NCI-H1436 treated with DMSO at 0.1 percent for 48 hours (cell line): ENCODE results near the gene MAD2L1.
"Not testable (repeated sequence)": the region's sequence is repeated elsewhere in the genome, so short reads cannot be mapped to it uniquely, and the experiment has no call there.

ENCODE experiments used
- DNase-seq: peaks from one replicate; lab custom pipeline; 2025; lab: John Stamatoyannopoulos, UW

The MAD2L1 gene

DNA sequence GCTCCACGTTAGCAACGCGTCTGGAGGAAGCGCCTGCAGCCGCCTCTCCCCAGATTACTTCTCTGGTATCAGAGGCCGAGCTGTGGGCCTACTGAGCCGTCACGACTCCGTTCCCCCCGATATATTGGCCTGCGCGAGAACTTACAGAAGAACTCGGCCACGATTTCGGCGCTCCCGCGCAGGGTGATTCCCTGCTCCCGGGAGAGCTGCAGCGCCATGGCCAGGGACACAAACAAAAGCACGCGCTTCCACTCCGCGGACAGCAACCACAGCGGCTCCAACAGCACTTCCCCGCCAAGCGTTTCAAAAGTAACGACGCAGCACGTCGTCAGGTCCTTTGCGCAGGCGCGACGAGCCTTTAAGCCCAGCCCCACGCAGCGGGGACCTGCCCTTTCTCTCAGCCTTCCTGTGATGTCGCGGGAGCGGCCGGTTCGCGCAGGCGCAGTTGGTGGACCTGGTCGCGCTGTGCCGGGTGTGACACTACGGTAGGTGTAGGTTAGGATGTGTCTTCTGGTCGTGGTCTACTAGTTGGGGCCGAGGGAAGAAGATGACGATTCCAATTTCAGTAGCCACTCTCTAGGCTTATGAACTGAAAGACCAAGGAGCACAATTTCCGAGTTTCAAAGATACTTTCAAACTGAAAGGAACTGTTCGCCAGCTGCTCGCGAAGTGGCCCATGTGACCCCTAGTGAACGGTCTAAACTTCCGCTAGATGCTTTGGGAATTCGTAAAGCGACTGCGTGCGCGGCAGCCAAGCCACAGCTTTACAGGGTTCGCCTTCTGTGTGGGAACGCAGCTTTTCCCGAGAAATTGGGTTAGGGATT, at the start of gene MAD2L1:
MAD2L1 (minus strand) TSS at position 332 of the 824 bp plus-strand sequence; CDS start at position 218, 114 bp downstream.
- DNase-seq = peak; percentile 88

DNA sequence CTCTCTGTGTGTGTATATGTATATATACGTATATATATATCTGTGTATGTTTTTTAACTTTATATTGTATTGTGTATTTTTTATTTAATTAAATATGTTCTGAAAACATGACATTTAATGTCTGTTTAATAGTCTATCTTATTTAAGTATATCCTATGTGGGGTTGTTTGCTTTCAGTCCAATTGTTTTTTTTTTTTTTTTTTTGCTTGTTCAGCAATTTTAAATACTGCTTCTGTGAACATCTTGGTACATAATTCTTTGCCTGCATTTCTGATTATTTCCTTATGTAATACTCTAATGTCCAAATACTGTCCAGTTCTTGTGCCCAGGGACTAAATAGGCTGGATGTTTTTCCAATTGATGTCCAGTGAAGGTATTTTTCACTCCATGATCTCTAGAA, 45.1 kb upstream of the MAD2L1 start:
- no peak for DNase-seq

DNA sequence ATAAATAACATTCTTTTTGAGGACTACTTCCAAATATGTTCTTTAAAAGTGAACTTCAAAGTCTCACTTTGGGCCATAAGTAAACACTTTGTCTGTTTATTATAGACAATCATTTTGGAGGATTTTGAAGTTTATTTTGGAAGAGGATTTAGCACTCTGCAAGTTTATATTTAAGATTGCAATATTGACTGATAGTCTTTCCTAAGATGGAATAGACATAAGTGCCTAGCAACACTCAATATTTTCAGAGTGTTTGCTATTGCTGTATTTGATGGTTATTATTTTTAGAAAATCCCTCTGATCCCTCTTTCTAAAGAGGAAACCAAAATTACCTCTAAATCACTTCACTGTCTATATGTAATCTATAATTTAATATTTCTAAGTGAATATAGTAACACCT, 42.8 kb upstream of the MAD2L1 start:
- no peak for DNase-seq

DNA sequence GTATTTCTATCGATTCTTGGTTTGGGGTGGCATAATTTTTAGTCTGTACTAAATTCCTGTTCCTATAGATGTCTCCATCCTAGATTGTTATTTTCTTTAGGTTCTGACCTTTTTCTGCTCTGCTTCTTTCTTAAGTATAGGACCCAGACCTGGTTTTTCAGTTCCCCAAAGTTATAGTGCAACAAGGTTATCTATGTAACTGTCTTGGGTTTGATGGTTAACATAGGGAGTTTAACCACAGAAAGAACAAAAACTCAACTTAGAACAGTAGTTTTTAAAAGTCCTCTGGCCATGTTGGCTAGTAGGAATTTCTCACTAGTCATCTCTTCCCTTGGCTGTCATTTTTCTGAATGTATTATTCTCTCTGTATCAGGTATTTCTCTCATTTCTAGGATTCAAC, 38.8 kb upstream of the MAD2L1 start:
- DNase-seq = no peak

DNA sequence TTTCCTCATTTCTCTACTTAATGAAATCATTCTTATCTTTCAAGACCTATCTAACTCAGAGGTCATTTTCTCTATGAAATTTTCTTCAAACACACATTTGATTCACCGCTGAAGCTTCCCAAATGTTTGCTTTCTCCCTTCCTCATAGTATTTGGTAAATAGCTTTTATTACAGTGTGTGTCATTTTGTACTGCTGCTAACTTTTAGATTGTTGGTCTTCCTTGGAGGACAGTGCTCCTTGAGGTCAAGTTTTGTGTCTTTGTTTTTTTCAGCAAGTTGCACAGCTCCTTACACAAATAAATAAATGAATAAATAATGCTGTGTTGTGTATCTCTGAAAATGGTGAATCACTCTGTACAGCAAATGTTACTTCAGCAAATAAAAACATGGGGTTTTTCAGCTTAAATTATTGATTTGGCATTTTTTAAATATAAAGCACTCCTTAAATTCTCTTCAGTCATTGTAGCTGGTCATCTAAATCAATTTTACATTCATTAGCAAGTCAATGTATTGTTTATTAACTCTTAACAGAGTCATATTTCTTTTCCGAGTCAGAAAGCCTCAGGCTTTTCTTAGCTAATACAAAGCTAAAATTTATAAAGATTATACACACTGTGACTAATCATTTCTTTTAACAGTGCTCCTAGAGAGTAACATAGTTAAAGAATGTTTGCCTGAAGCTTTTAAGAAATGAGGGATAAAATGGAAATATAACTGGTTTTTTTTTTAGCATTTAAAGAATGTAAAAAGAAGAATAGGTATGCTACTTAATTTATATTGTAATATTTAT, 30.1 kb upstream of the MAD2L1 start:
- no peak for DNase-seq

DNA sequence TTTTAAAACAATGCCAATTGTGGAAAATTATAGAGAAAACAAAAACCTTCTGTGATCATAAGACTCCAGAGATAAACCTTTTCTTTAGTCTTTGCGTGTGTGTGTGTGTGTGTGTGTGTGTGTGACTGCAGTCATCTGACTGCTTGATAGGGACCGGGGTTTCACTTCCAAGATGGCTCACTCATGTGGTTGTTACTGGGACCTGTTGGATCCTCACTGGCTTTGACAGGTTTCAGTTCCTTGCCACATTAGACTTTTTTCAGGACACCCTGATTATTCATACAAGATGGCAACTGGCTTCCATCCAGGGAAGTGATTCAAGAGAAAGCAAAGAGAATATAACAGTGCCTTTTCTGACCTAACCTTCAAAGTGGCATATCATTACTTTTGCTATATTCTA, 21.9 kb upstream of the MAD2L1 start:
- DNase-seq = no peak

DNA sequence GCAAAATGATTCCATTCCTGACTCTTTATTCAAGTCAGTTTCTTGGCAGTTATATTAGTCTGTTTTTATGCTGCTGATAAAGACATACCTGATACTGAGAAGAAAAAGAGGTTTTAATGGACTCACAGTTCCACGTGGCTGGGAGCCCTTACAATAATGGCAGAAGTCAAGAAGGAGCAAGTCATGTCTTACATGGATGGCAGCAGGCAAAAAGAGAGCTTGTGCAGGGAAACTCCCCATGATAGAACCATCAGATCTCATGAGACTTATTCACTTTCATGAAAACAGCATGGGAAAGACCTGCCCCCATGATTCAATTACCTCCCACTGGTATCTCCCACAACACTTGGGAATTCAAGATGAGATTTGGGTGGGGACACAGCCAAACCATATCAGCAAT, 21.4 kb upstream of the MAD2L1 start:
- DNase-seq = not testable (repeated sequence)

DNA sequence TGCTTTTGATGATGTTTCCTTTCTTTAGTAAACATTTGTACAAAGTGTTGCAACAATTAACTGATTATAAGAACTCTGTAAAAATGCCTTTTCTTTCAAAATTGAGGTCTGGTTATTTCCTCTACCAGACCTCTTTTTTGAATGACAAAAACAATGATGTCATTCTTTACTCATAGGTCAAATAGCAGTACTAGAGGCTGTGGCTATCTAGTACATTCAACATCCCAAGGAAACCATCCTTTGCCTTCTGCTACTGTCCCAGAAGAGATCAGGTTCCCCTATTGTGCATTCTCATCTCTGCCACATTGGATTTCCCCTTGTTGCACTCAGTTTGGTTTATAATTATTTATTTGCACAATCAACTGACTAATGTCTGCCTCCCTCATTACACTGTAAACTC, 19.1 kb upstream of the MAD2L1 start:
- DNase-seq = no peak

DNA sequence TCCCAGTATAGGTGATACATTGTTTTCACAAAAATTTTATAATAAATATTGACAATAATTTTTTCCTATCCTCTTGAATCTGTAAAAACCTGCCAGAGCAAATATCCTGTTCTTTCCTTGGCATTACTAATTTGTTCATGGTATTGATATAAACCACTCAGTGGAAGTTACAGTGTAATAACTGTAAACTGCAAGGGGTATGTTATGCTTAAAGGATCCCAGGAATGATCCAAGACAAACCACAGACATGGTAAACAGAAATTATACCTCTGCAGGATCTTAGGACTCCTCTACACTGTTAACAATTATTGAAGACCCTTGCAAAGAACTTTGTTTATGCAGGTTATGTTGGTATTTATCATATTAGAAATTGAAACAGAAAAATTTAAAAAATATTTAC, 17.7 kb upstream of the MAD2L1 start:
- DNase-seq = no peak

DNA sequence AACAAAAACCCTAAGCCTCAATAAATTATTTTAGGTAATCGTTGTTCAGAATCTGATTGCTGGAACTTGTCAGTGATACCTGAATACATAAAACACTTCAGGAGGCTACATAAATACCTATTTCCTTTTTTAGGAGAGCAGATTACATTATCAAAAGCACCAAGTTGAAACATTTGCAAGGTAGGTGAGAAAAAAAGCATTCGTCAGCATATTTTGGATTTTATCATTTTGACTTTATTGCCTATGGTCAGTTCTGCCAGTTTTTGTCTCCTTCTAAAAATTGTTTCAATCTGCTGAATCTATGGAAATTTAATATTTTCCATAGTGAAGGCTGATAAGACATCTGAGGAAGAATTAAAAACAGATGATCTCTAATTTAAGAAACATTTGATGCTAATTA, 16.5 kb upstream of the MAD2L1 start:
- DNase-seq = no peak

DNA sequence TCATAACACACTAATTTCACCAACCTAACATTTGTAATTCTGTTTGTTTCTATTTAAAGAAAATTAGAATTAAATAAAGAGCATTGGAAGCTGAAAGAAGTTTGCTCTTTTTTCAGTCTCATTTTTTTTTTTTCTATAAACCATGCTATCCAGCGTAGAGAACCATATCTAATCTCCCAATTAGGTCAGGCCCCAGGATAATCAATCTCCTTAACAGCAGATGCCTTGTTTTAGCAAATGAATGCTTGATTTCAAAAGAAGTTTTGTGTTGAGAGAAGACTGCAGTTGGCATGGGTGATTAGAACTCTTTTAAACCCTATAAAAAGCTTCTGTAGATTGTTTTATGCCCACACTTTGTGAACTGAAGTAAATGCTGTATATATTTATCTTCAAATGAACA, 15.6 kb upstream of the MAD2L1 start:
- DNase-seq = no peak

DNA sequence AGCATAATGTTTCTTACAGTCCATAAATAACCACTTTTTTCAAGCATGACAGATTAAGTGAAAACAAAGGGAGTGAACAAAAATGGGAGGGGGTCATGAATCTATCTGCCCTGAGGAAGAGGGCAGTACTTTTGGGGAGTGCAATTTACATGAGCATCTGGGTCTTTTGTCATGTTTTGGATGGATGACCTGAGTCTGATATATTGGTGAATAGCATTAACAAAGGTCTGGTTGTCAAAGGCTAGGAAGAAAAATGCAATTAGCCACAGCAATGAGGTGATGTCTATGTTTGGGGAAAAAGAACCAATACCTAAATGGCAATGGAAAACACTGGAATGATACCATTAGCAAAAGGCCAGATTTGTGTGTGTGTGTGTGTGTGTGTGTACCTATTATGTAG, 15.1 kb upstream of the MAD2L1 start:
- no peak for DNase-seq

DNA sequence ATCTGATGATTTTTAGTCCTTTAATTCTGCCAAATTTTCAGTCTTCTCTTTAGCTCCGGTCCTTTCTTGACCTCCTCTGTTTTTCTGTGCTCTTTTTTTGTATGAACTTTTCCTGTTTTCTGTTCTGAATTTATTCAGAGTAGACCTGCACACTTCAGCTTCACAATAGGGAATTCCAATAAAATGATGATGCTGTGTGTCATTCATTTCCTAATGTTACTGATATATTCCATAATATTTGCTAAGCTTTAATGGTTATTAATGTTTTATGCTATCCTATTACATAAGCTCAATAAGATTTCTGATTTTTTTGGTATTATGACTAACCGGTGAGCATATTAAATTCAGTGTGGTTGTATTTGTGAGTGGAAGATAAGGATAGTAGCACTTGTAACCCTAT, 13.9 kb upstream of the MAD2L1 start:
- DNase-seq = no peak

DNA sequence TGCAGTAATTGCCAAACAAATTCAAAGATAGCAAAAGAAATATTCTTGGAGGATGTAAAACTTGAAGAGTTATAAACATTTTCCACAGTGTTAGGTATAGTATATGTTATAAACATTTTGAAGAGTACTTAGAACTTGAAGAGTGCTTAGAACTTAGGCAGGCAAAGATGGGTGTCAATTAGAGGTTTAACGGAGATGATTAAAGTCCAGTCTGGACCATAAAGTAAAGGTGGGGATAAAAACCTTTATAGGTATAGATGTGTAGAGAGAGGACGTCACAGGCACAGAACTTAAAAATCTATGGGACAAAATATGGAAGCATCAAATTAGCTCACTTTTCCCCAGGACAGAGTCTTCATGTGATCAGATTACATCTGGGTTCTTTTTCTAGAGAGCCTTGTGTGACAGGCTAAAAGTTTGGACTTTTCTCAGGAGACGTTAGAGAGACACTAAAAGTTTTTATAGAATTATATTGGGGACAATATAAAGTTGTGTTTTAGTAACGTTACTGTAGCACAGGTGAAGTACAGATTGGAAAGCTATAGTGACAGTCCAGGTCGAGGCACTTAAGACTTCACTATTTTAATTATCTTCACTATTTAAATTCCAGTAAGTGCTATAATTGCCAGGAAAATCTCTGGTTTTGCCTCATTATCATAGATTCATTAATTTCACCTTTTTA, 13.3 kb upstream of the MAD2L1 start:
- DNase-seq = no peak

DNA sequence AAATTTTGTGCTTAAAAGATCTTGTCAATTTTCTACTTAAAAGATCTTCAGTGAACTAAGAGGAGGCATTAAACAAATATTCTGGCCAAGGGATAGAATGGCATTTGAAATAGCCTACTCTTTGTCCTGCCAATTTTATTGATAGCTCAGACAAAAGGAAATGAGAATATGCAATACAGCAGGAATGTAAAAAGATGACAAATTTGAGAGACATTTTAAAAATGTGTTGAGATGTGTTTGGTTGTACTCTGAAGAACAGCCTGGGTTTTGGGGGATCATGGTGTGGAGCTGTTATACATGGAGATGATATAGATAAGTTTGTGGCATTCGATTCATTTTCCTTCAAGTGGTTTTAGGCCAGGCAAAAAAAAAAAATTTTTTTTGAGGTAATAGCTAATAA, 11.6 kb upstream of the MAD2L1 start:
- no peak for DNase-seq

DNA sequence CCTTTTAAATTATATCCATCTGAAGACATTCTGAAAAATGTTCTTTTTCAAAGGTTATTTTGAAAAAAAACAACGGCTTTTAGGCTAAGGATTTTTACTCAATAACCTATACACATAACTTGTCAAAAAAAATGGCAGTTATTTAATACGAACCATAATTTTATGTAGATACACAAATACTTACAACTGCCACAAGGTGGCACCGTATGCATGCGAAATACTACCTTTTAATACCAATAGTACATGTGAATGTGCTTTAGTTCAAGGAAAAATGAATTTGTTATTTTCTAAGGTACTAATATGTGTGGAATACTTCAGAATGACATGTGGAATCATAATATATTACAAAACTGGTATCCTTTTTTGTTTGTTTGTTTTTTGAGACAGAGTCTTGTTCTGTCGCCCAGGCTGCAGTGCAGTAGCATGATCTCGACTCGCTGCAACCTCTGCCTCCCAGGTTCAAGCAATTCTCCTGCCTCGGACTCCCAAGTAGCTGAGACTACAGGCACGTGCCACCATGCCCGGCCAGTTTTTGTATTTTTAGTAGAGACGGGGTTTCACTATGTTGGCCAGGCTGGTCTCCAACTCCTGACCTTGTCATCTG, 4.6 kb upstream of the MAD2L1 start:
- DNase-seq = peak; percentile 4

DNA sequence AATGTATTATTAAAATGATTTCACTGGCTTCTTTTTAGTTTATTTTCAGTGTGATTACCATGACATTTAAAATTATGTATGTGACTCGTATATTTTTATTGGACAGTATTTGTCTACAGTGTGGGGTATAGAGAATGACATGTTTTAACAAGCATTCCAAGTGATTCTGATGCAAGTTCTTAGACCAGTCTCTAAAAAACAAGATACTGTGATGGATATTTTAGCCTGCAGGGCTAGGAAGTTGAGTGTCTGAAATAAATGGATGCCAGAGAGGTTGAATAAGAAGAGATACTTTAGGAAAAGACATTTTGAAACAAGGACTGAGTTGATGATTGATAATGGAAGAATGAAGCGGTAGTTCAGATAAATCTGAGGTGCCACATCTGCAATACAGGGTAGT, 3.5 kb upstream of the MAD2L1 start:
- DNase-seq = no peak

DNA sequence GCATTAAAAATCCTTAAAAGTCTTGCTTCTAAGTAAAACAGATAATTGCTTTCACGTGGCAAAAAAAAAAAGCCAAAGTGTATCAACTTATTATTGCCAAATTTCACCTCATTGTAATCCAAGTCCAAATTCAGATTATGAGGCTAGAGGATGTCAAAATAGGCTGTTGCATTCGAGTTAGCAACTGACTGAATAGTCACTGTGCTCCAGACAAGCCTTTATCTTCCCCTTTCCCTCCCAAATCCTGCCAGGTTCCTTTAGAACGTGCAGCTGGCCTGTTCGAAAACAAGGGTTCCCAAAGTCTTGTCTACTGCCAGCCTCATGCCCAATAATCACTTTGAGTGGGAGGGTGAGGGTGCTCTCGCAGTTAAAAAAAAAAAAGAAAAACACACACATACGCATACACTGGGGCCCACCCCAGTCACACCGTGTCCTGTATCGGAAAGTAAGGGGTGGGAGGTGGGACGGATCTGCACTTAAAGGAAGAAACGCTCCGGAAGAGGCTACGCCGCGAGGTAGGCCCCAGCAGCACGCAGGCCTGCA, 603 bp downstream of the MAD2L1 start:
- no peak for DNase-seq

DNA sequence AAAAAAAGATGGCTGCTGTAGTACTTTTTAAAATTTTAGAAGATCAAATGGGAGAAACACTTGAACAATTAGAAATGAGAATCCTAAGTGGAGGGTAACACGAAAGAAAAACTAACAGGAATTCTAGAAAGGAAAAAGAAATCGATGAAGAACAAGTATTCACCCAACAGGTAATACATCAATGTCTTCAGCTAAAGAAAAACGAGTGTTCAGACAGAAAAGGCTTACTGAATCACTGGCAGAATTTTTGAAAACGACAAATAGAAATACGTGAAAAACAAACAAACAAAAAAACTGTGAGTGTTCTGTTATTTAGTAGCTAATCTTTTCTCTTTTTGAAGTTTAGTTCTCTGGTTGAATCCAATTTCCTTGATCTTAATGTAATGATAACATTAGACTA, 1.8 kb downstream of the MAD2L1 start:
- no peak for DNase-seq

DNA sequence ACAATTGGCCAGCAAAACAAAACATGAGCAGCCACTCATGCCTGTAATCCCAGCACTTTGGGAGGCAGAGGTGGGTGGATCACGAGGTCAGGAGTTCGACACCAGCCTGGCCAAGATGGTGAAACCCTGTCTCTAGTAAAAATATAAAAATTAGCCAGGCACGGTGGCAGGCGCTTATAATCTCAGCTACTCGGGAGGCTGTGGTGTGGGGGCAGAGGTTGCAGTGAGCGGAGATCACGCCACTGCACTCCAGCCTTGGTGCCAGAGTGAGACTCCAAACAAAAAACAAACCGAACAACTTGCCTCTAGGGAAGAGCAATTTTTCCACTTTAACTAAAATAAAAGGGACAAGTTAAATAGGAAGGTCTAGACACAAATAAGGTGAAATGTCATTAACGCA, 2.9 kb downstream of the MAD2L1 start:
- not testable (repeated sequence) for DNase-seq

DNA sequence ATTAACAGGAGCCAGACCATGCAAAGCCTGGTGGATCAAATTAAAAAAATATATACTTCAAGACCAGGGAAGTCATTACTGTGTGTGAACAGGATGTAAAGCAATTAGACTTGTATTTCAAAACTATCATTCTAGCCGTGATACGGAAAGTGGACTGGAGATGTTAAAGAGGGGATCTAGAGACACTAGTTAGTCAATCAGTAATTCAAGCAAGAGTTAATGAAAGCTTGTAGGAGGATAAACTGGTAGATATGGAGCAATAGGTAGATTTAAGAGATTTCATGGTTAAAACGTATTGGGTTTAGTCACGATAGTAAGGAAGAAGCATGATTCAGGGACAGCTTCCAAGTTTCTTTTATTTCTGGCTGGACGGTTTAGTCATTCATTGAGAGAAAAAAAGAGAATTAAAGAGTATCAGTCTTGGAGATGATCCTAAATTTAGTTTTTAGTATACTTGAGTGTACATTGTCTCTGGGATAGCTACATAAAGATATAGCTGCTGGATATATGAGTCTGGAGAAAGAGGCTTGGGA, 3.9 kb downstream of the MAD2L1 start:
- DNase-seq = no peak

DNA sequence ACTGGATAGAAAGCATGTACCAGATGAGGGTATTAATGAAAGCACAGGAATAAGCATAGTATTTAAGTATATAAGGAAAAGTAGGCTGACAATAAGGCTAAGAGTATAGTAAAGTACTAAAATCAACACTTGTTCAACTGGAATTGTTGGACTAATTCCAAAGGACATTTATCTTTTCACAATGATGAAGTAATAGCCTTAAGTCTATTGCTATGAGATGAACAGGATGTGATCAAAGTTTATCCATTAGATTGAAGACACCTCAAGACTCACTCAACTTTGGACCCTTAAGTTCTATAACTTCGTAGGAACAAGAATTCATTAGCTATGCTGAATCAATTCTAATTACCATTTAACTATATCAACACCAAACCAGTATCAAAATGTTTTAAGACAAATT, 7.6 kb downstream of the MAD2L1 start:
- no peak for DNase-seq
